Midbrain (tissue), 1 donor: ENCODE measurements around the gene SFXN1.

ENCODE experiments used
- DNase-seq: peaks from one replicate; lab custom pipeline; 2025; lab: John Stamatoyannopoulos, UW

The SFXN1 gene

GRCh38 chr5:175573493-175574269, 95.3 kb downstream of the SFXN1 start:
- DNase-seq, result no peak

DNA sequence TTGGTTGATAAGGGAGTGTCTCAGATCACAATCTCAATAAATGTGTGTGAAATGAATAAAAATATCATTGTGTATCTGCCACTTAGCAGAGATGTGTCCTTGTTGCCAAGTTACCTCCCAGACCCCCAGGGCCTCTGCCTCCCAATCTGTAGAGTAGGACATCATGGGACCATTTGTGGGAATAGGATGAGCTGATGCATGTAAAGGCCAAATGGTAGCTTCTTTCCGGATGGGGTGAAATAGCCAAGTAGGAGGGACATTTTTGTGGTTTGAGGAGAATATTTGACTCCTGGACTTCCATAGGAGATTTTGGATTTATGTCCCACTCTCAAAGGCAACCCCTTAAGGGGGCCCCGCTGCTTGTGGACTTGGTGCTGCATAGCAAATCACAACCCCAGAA, 96.9 kb downstream of the SFXN1 start:
- DNase-seq, result no peak

- no peak for DNase-seq
These were observed 97.7 kb downstream of the SFXN1 start for GRCh38 chr5:175576096-175576495.

DNA sequence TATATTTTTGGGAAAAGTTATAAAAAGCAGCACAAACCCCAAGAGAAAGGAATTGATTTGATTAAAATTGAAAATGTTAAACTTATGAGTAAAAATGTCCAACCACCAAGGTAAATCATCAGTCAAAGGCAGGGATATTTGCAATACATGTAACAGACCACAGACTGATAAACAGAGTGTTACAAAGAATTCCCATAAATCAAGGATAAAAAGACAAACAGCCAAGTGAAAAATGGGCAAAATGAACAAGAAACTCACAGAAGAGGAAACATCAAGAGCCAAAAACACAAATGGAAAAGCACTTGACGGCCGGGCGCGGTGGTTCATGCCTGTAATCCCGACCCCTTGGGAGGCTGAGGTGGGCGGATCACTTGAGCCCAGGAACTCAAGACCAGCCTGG, 98.2 kb downstream of the SFXN1 start:
- no peak for DNase-seq
